HEK293T (cell line): Measurements from ENCODE around the gene TLK2.
"Not testable (repeated sequence)": the region's sequence is repeated elsewhere in the genome, so short reads cannot be mapped to it uniquely, and the experiment has no call there.

Experiments
- ARNT ChIP-seq: fragments of 450-650 bp; IDR thresholded peaks from 2 replicates; pipeline ENCODE4 v1.6.1; 2017; ENCODE audit warnings: mild to moderate bottlenecking
- BHLHE40 ChIP-seq: fragments of 450-650 bp; IDR thresholded peaks from 2 replicates; pipeline ENCODE4 v1.6.1; 2016; ENCODE audit warnings: mild to moderate bottlenecking, moderate library complexity, borderline replicate concordance
- CTBP1 ChIP-seq: fragments of 450-650 bp; IDR thresholded peaks from 2 replicates; pipeline ENCODE4 v1.6.1; 2016; ENCODE audit warnings: borderline replicate concordance
- ELF4 ChIP-seq: fragments of 450-650 bp; IDR thresholded peaks from 2 replicates; pipeline ENCODE4 v1.6.1; 2017; ENCODE audit warnings: antibody characterized with exemption
- FOXA1 ChIP-seq: fragments of 450-650 bp; IDR thresholded peaks from 2 replicates; pipeline ENCODE4 v1.6.1; 2016; ENCODE audit warnings: mild to moderate bottlenecking
- FOXK2 ChIP-seq: fragments of 450-650 bp; IDR thresholded peaks from 2 replicates; pipeline ENCODE4 v1.6.1; 2016; ENCODE audit warnings: mild to moderate bottlenecking
- FOXM1 ChIP-seq: fragments of 450-650 bp; IDR thresholded peaks from 2 replicates; pipeline ENCODE4 v1.6.1; 2017; ENCODE audit warnings: mild to moderate bottlenecking, borderline replicate concordance
- NFRKB ChIP-seq: fragments of 450-650 bp; IDR thresholded peaks from 2 replicates; pipeline ENCODE4 v1.6.1; 2016; ENCODE audit warnings: mild to moderate bottlenecking, moderate library complexity
- SP1 ChIP-seq: fragments of 450-650 bp; IDR thresholded peaks from 2 replicates; pipeline ENCODE4 v1.6.1; 2017
- SUZ12 ChIP-seq: fragments of 450-650 bp; IDR thresholded peaks from 2 replicates; pipeline ENCODE4 v1.6.1; 2016; ENCODE audit warnings: mild to moderate bottlenecking
- ZNF384 ChIP-seq: fragments of 450-650 bp; IDR thresholded peaks from 2 replicates; pipeline ENCODE4 v1.6.1; 2016
- TF ChIP-seq, protein P1 (sequence below): fragments of 450-650 bp; IDR thresholded peaks from 2 replicates; pipeline ENCODE4 v1.6.1; 2016

DNA sequence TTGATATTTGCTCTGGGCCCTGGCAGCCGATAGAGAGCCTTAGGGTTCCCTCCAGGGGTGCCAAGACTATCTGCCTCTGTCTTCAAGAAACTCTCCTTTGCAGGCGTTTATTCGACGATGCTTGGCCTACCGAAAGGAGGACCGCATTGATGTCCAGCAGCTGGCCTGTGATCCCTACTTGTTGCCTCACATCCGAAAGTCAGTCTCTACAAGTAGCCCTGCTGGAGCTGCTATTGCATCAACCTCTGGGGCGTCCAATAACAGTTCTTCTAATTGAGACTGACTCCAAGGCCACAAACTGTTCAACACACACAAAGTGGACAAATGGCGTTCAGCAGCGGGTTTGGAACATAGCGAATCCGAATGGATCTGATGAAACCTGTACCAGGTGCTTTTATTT, 133.7 kb downstream of the TLK2 start:
- not testable (repeated sequence) for TF ChIP-seq SP1, CTBP1, FOXA1, FOXM1, ZNF384, ARNT, FOXK2, NFRKB, SUZ12, ELF4, BHLHE40
- TF ChIP-seq, protein P1, sequence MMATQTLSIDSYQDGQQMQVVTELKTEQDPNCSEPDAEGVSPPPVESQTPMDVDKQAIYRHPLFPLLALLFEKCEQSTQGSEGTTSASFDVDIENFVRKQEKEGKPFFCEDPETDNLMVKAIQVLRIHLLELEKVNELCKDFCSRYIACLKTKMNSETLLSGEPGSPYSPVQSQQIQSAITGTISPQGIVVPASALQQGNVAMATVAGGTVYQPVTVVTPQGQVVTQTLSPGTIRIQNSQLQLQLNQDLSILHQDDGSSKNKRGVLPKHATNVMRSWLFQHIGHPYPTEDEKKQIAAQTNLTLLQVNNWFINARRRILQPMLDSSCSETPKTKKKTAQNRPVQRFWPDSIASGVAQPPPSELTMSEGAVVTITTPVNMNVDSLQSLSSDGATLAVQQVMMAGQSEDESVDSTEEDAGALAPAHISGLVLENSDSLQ: not testable (repeated sequence)
